ENCODE measurements around the gene FAXDC2. TPM values are rescaled to one million over a fixed set of nuclear protein-coding genes. Genes with fewer than 3 reads are reported as not detected.
A peak's percentile ranks its signal among the peaks of the same experiment; 100 is the strongest.

The FAXDC2 gene
- total and polyA plus RNA-seq, 2 of the 13 experiments (the other 11 are each of a cell fraction or from before 2014, with no cell fraction given), result 4.7 to 58.8 TPM

- TF ChIP-seq, protein P1, sequence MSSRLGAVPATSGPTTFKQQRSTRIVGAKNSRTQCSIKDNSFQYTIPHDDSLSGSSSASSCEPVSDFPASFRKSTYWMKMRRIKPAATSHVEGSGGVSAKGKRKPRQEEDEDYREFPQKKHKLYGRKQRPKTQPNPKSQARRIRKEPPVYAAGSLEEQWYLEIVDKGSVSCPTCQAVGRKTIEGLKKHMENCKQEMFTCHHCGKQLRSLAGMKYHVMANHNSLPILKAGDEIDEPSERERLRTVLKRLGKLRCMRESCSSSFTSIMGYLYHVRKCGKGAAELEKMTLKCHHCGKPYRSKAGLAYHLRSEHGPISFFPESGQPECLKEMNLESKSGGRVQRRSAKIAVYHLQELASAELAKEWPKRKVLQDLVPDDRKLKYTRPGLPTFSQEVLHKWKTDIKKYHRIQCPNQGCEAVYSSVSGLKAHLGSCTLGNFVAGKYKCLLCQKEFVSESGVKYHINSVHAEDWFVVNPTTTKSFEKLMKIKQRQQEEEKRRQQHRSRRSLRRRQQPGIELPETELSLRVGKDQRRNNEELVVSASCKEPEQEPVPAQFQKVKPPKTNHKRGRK (CRISPR knock-in tag; IDR thresholded peaks at IDR 0.05), result no peak
- no peak for TF ChIP-seq ZNF460 (CRISPR knock-in tag; IDR thresholded peaks at IDR 0.05; ENCODE audit: borderline replicate concordance)
- TF ChIP-seq FOXA3 (CRISPR knock-in tag; IDR thresholded peaks at IDR 0.05), result peak; percentile 77
- no peak for TF ChIP-seq ZNF747 (CRISPR knock-in tag; IDR thresholded peaks at IDR 0.05; ENCODE audit: borderline replicate concordance)
- TF ChIP-seq ZFAT (CRISPR knock-in tag; conservative IDR thresholded peaks at IDR 0.05), result no peak
- TF ChIP-seq, protein P2, sequence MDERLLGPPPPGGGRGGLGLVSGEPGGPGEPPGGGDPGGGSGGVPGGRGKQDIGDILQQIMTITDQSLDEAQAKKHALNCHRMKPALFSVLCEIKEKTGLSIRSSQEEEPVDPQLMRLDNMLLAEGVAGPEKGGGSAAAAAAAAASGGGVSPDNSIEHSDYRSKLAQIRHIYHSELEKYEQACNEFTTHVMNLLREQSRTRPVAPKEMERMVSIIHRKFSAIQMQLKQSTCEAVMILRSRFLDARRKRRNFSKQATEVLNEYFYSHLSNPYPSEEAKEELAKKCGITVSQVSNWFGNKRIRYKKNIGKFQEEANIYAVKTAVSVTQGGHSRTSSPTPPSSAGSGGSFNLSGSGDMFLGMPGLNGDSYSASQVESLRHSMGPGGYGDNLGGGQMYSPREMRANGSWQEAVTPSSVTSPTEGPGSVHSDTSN (CRISPR knock-in tag; IDR thresholded peaks at IDR 0.05), result no peak
- no peak for TF ChIP-seq ZFX (CRISPR knock-in tag; IDR thresholded peaks at IDR 0.05; ENCODE audit: low read depth)
- no peak for TF ChIP-seq NONO (IDR thresholded peaks at IDR 0.05)
- no peak for TF ChIP-seq NONO (CRISPR knock-in tag; conservative IDR thresholded peaks at IDR 0.05)
- TF ChIP-seq PPARG (CRISPR knock-in tag; conservative IDR thresholded peaks at IDR 0.05), result peak; percentile 49; the same call in 1 of the 2 replicates
- TF ChIP-seq, protein P3, sequence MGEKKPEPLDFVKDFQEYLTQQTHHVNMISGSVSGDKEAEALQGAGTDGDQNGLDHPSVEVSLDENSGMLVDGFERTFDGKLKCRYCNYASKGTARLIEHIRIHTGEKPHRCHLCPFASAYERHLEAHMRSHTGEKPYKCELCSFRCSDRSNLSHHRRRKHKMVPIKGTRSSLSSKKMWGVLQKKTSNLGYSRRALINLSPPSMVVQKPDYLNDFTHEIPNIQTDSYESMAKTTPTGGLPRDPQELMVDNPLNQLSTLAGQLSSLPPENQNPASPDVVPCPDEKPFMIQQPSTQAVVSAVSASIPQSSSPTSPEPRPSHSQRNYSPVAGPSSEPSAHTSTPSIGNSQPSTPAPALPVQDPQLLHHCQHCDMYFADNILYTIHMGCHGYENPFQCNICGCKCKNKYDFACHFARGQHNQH (CRISPR knock-in tag; IDR thresholded peaks at IDR 0.05), result 0 out of 2 replicates have a peak, but pooled peaks have one; percentile 40
- no peak for TF ChIP-seq ZNF564 (CRISPR knock-in tag; IDR thresholded peaks at IDR 0.05)
- 0 out of 4 replicates have a peak, but pooled peaks of 1 of the 2 experiments have one; percentile 12 for TF ChIP-seq ATF4 (CRISPR knock-in tag; IDR thresholded peaks at IDR 0.05)
- TF ChIP-seq MED1 (CRISPR knock-in tag; IDR thresholded peaks at IDR 0.05), result peak; percentile 70; the same call in 1 of the 2 replicates
- no peak for TF ChIP-seq FOXK1 (CRISPR knock-in tag; IDR thresholded peaks at IDR 0.05; ENCODE audit: borderline replicate concordance, low read depth)
- TF ChIP-seq ZZZ3 (CRISPR knock-in tag; IDR thresholded peaks at IDR 0.05; ENCODE audit: borderline replicate concordance), result no peak
- peak; percentile 67 for TF ChIP-seq ARID5B (CRISPR knock-in tag; IDR thresholded peaks at IDR 0.05)
- no peak for TF ChIP-seq ASH2L (IDR thresholded peaks at IDR 0.05; ENCODE audit: insufficient read length, low read depth, low read length)
- peak; percentile 62 for TF ChIP-seq BCL6 (CRISPR knock-in tag; IDR thresholded peaks at IDR 0.05)
- TF ChIP-seq ZNF678 (CRISPR knock-in tag; IDR thresholded peaks at IDR 0.05), result no peak
- no peak for TF ChIP-seq PHF8 (CRISPR knock-in tag; IDR thresholded peaks at IDR 0.05)
These were observed 5.6 kb downstream of the FAXDC2 start (continued) for GRCh38 chr5:154844809-154845208.

Data from HepG2 (cell line).